ENCODE data around the gene NHSL2. TPM values are rescaled to one million over a fixed set of nuclear protein-coding genes. Genes with fewer than 3 reads are reported as not detected.

NHSL2 gene
- total RNA-seq, 1 donor from 2014 or later = 0.43 TPM

GRCh38 chrX:72084114-72084513 is 173.5 kb downstream of the NHSL2 start:
- H3K4me1 Mint-ChIP-seq (ENCODE audit: low read depth) = no peaks in the 10 kb centered on the region
- intact Hi-C loops (cut with micrococcal nuclease) = no loop called here
- no peak overlapping the region for H3K27ac Mint-ChIP-seq
- no peaks in the 10 kb centered on the region for H3K9me3 Mint-ChIP-seq
- no peak for DNase-seq (ENCODE audit: low spot score)
- peaks cover 25% of the 10 kb centered on the region for H3K27me3 Mint-ChIP-seq (ENCODE audit: low read depth)
- no peak overlapping the region for H3K4me3 Mint-ChIP-seq (ENCODE audit: low read depth)
- H3K36me3 Mint-ChIP-seq (ENCODE audit: low read depth) = no peaks in the 10 kb centered on the region

- no peaks in the 10 kb centered on the region for H3K9me3 Mint-ChIP-seq
- H3K27me3 Mint-ChIP-seq (ENCODE audit: low read depth) = peaks cover 28% of the 10 kb centered on the region
- intact Hi-C loops (cut with micrococcal nuclease) = no loop called here
- no peaks in the 10 kb centered on the region for H3K4me1 Mint-ChIP-seq (ENCODE audit: low read depth)
- no peak overlapping the region for H3K27ac Mint-ChIP-seq
- DNase-seq (ENCODE audit: low spot score) = no peak
- H3K36me3 Mint-ChIP-seq (ENCODE audit: low read depth) = no peaks in the 10 kb centered on the region
- no peak overlapping the region for H3K4me3 Mint-ChIP-seq (ENCODE audit: low read depth)
Measured at GRCh38 chrX:72086995-72087394, 176.3 kb downstream of the NHSL2 start.

GRCh38 chrX:72088761-72089160 is 178.1 kb downstream of the NHSL2 start:
- Mint-ChIP-seq H3K27me3 (ENCODE audit: low read depth) (peaks cover 28% of the 10 kb centered on the region), H3K27ac (no peak overlapping the region), H3K9me3 (no peaks in the 10 kb centered on the region), H3K4me1 (ENCODE audit: low read depth) (no peaks in the 10 kb centered on the region), H3K4me3 (ENCODE audit: low read depth) (no peak overlapping the region), H3K36me3 (ENCODE audit: low read depth) (no peaks in the 10 kb centered on the region)
- intact Hi-C loops (cut with micrococcal nuclease) = no loop called here
- DNase-seq (ENCODE audit: low spot score) = no peak

DNA sequence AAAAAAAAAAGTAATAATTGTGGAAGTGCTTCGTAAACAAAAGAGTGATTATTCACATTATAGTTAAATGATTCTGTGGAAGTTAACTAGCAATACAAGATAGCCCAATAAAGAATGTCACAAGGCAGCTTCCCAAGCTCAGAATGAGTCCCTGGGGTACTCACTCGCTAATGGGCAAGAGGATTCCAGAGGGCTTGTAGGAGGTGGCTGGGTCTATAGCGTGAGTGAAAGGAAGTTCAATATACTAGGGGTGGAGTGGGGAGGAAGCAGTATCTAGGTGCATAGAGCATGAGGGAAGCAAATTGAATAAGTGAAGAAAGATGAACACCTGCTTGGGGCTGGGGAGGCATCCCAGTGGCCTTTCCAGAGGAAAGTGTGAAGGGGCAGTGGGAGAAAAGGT is 178.6 kb downstream of the NHSL2 start:
- H3K4me3 Mint-ChIP-seq (ENCODE audit: low read depth) = no peak overlapping the region
- H3K27me3 Mint-ChIP-seq (ENCODE audit: low read depth) = peaks cover 26% of the 10 kb centered on the region
- H3K9me3 Mint-ChIP-seq = no peaks in the 10 kb centered on the region
- no peak overlapping the region for H3K27ac Mint-ChIP-seq
- H3K36me3 Mint-ChIP-seq (ENCODE audit: low read depth) = no peaks in the 10 kb centered on the region
- intact Hi-C loops (cut with micrococcal nuclease) = no loop called here
- DNase-seq (ENCODE audit: low spot score) = no peak
- no peaks in the 10 kb centered on the region for H3K4me1 Mint-ChIP-seq (ENCODE audit: low read depth)

GRCh38 chrX:72094894-72095293 is 184.2 kb downstream of the NHSL2 start:
- Mint-ChIP-seq H3K4me3 (ENCODE audit: low read depth) (no peak overlapping the region), H3K27ac (no peak overlapping the region), H3K36me3 (ENCODE audit: low read depth) (no peaks in the 10 kb centered on the region), H3K4me1 (ENCODE audit: low read depth) (peaks cover 5% of the 10 kb centered on the region), H3K9me3 (no peaks in the 10 kb centered on the region), H3K27me3 (ENCODE audit: low read depth) (peaks cover 27% of the 10 kb centered on the region)
- intact Hi-C loops (cut with micrococcal nuclease) = no loop called here
- DNase-seq (ENCODE audit: low spot score) = peak; percentile 54

GRCh38 chrX:72095370-72095769 is 184.7 kb downstream of the NHSL2 start:
- intact Hi-C loops (cut with micrococcal nuclease) = no loop called here
- DNase-seq (ENCODE audit: low spot score) = no peak
- Mint-ChIP-seq H3K4me1 (ENCODE audit: low read depth) (peaks cover 9% of the 10 kb centered on the region), H3K36me3 (ENCODE audit: low read depth) (no peaks in the 10 kb centered on the region), H3K27ac (no peak overlapping the region), H3K4me3 (ENCODE audit: low read depth) (no peak overlapping the region), H3K27me3 (ENCODE audit: low read depth) (peaks cover 27% of the 10 kb centered on the region), H3K9me3 (no peaks in the 10 kb centered on the region)

GRCh38 chrX:72097098-72097497 is 186.5 kb downstream of the NHSL2 start:
- no peaks in the 10 kb centered on the region for H3K36me3 Mint-ChIP-seq (ENCODE audit: low read depth)
- no peaks in the 10 kb centered on the region for H3K9me3 Mint-ChIP-seq
- intact Hi-C loops (cut with micrococcal nuclease) = no loop called here
- peaks cover 24% of the 10 kb centered on the region for H3K4me1 Mint-ChIP-seq (ENCODE audit: low read depth)
- H3K27me3 Mint-ChIP-seq (ENCODE audit: low read depth) = peaks cover 33% of the 10 kb centered on the region
- no peak for DNase-seq (ENCODE audit: low spot score)
- H3K4me3 Mint-ChIP-seq (ENCODE audit: low read depth) = no peak overlapping the region
- no peak overlapping the region for H3K27ac Mint-ChIP-seq

DNA sequence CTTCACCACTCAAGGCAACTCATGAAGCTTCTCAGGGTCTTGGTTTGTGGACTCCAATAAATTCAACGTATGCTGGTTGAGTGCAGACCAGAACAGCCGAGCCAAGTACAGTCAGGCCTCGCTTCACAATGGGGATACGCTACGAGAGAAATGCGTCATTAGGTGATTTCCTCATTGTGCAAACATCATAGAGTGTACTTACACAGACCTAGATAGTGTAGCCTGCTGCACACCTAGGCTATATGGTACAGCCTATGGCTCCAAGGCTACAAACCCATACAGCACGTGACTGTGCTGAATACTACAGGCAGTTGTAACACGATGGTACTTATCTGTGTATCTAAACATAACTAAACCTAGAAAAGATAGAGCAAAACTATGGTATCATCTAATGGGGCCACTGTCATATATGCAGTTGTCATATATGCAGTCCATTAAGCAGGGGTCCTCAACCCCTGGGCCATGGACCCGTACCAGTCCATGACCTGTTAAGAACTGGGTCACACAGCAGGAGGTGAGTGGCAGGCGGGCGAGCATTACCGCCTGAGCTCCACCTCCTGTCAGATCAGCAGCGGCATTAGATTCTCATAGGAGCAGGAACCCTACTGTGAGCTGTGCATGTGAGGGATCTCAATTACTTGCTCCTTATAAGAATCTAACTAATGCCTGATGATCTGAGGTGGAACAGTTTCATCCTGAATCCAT is 189.6 kb downstream of the NHSL2 start:
- peaks cover 30% of the 10 kb centered on the region for H3K4me1 Mint-ChIP-seq (ENCODE audit: low read depth)
- H3K27ac Mint-ChIP-seq = no peak overlapping the region
- peaks cover 48% of the 10 kb centered on the region for H3K27me3 Mint-ChIP-seq (ENCODE audit: low read depth)
- no peak for DNase-seq (ENCODE audit: low spot score)
- H3K9me3 Mint-ChIP-seq = no peaks in the 10 kb centered on the region
- H3K36me3 Mint-ChIP-seq (ENCODE audit: low read depth) = no peaks in the 10 kb centered on the region
- H3K4me3 Mint-ChIP-seq (ENCODE audit: low read depth) = no peak overlapping the region
- intact Hi-C loops (cut with micrococcal nuclease) = loop anchor here (2.0 kb wide), 1 partner anchor 21 kb away; no protein-coding TSS in a partner anchor

GRCh38 chrX:72100824-72101351 is 190.2 kb downstream of the NHSL2 start:
- no peaks in the 10 kb centered on the region for H3K9me3 Mint-ChIP-seq
- DNase-seq (ENCODE audit: low spot score) = peak; percentile 71
- no peak overlapping the region for H3K27ac Mint-ChIP-seq
- no peaks in the 10 kb centered on the region for H3K36me3 Mint-ChIP-seq (ENCODE audit: low read depth)
- peaks cover 46% of the 10 kb centered on the region for H3K27me3 Mint-ChIP-seq (ENCODE audit: low read depth)
- intact Hi-C loops (cut with micrococcal nuclease) = loop anchor here (2.0 kb wide), 1 partner anchor 20 kb away; no protein-coding TSS in a partner anchor
- H3K4me3 Mint-ChIP-seq (ENCODE audit: low read depth) = no peak overlapping the region
- H3K4me1 Mint-ChIP-seq (ENCODE audit: low read depth) = peaks cover 30% of the 10 kb centered on the region

GRCh38 chrX:72101597-72102037 is 191.0 kb downstream of the NHSL2 start:
- H3K4me1 Mint-ChIP-seq (ENCODE audit: low read depth) = peaks cover 30% of the 10 kb centered on the region
- no peak for DNase-seq (ENCODE audit: low spot score)
- no peak overlapping the region for H3K4me3 Mint-ChIP-seq (ENCODE audit: low read depth)
- H3K27me3 Mint-ChIP-seq (ENCODE audit: low read depth) = peaks cover 43% of the 10 kb centered on the region
- no peak overlapping the region for H3K27ac Mint-ChIP-seq
- no peaks in the 10 kb centered on the region for H3K9me3 Mint-ChIP-seq
- intact Hi-C loops (cut with micrococcal nuclease) = loop anchor here (2.0 kb wide), 1 partner anchor 19 kb away; no protein-coding TSS in a partner anchor
- H3K36me3 Mint-ChIP-seq (ENCODE audit: low read depth) = no peaks in the 10 kb centered on the region

DNA sequence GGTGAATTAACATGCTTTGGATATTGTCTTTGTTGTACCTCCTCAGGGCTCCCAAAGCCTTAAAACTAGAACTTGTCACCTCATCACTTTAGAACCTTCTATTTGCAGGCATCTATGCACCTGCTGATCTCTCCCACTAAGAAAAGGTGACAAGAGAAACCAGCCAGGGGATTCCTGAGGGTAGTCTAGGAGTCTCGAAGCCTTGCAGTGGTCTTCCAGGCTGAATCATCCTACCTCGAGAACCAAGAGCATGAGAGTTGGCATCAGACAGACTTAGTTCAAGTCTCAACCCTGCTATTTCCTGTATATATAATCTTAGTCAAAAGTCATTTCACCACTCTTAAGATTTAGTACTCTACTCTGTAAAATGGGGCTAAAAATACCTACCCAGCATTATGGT is 191.5 kb downstream of the NHSL2 start:
- H3K27ac Mint-ChIP-seq = peak overlapping the region; percentile 33

GRCh38 chrX:72102760-72103159 is 192.1 kb downstream of the NHSL2 start:
- Mint-ChIP-seq H3K36me3 (ENCODE audit: low read depth) (no peaks in the 10 kb centered on the region), H3K27me3 (ENCODE audit: low read depth) (peaks cover 39% of the 10 kb centered on the region), H3K27ac (no peak overlapping the region), H3K9me3 (no peaks in the 10 kb centered on the region), H3K4me1 (ENCODE audit: low read depth) (peaks cover 33% of the 10 kb centered on the region), H3K4me3 (ENCODE audit: low read depth) (no peak overlapping the region)
- intact Hi-C loops (cut with micrococcal nuclease) = no loop called here
- no peak for DNase-seq (ENCODE audit: low spot score)

More for the DNA sequence above, 191.5 kb downstream of the NHSL2 start:
- no peak overlapping the region for H3K4me3 Mint-ChIP-seq (ENCODE audit: low read depth)
- no peaks in the 10 kb centered on the region for H3K9me3 Mint-ChIP-seq
- DNase-seq (ENCODE audit: low spot score) = no peak
- intact Hi-C loops (cut with micrococcal nuclease) = no loop called here
- H3K27me3 Mint-ChIP-seq (ENCODE audit: low read depth) = peaks cover 40% of the 10 kb centered on the region
- H3K36me3 Mint-ChIP-seq (ENCODE audit: low read depth) = no peaks in the 10 kb centered on the region
- H3K4me1 Mint-ChIP-seq (ENCODE audit: low read depth) = peaks cover 30% of the 10 kb centered on the region

- Mint-ChIP-seq H3K4me1 (ENCODE audit: low read depth) (peaks cover 26% of the 10 kb centered on the region), H3K27ac (no peak overlapping the region), H3K36me3 (ENCODE audit: low read depth) (no peaks in the 10 kb centered on the region), H3K4me3 (ENCODE audit: low read depth) (no peak overlapping the region), H3K27me3 (ENCODE audit: low read depth) (peaks cover 42% of the 10 kb centered on the region), H3K9me3 (no peaks in the 10 kb centered on the region)
- intact Hi-C loops (cut with micrococcal nuclease) = no loop called here
- DNase-seq (ENCODE audit: low spot score) = peak; percentile 51
Measured at GRCh38 chrX:72105436-72105835, 194.8 kb downstream of the NHSL2 start.
